ENCODE measurements around the gene HHEX.
A peak's percentile ranks its signal among the peaks of the same experiment; 100 is the strongest.

HHEX gene

DNA sequence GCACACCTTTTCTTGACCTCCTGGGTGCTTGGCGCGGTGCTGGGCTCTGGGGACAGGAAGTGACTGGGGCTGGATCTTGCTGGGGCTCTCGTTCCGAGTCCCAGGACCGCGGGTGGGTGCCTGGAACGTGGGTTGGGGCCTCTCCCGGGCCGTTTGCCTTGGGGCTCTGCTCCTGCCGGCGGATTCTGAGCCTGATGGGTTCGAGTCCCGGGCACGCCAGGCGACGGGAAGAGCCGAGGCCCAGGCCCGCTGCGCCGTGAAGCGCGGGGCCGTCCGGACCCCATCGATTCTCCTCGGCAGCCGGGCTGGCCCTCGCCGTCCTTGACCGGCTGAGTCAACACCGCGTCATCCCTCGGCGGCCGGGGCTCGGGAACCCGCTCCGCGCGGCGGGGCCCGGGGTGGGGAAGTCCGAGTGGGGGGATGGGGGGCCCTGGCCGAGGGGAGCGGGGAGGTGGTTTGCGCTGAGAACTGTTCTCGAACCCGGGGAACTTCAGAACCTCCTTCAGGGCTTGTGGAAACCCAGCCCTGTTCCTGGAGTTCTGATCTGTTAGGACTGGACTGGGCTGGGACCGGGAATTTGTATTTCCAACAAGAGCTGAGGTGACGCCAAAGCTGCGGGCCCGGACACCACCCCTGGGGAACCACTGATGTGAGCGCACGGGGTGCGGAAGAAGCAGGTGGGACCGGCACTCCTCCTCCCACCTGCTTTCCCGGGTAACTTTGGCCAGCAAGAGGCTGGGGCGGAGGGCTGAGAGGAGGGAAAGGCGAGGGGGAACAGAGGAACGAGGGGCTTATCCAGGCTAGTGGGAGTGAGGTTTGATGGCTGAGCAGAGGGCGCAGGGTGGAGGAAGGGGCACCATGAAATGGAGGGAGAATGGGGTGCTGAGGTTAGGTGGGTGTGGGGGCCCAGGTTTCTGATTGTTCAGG, 6.2 kb downstream of the HHEX start:
- DNase-seq, result no peak

- no peak for DNase-seq
Observed at GRCh38 chr10:92696606-92697383, 7.0 kb downstream of the HHEX start.

- DNase-seq, result peak; percentile 11
Observed at GRCh38 chr10:92697663-92698511, 8.1 kb downstream of the HHEX start.

DNA sequence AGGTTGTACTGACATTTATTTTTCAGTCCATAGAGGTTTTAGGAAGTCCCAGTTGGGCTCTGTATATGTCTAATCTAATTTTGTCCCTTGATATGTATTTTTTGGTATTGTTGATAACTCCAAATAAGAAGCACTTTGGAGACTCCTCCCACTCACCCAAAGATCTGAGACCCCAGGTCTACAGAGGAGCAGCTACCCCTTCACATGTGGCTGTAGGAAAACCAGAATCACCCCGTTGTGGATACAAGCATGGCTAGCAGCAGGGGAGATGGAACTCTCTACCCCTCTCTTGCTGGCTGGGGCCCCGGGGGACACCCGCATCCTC, 9.4 kb downstream of the HHEX start:
- no peak for DNase-seq

DNA sequence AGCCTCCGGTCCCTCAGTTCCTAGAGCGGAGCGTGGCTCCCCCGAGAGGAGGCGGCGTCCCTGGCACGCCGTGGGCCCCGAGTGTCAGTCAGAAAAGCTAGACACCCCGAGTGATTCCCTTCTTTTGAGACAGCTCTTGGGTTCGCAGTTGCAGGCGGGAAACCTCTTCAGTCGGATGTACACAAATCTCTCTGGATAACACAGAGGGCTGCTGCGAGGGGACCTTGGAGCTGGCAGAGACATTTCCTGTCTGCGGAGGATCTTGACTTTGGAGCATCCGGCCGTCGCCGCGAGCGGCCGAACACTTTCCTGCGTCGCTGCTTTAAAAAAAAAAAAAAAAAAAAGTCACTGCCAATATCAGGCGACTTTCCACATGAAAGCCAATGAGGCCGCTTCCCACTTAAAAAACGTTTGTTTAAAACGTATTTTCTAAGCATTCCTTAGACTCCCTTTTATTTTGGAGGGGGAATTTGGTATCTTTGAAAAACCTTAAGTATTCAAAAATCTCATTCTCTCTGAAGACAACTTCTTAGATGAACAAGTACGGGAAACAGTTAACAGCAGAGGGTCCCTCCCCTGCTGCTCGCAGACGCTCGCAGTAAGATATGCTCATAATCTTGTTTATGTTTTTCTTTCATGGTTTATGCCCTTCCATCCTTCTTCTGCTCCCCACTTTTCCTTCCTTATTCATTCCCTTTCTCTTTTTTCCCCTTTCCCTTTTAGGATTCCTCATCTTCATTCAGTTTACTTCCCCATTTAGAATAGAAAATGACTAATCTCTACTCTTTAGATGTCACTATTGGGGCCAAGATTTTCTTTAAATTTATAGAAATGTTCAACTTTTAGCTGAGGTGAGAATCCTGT, 10.0 kb downstream of the HHEX start:
- peak; percentile 30 for DNase-seq

DNA sequence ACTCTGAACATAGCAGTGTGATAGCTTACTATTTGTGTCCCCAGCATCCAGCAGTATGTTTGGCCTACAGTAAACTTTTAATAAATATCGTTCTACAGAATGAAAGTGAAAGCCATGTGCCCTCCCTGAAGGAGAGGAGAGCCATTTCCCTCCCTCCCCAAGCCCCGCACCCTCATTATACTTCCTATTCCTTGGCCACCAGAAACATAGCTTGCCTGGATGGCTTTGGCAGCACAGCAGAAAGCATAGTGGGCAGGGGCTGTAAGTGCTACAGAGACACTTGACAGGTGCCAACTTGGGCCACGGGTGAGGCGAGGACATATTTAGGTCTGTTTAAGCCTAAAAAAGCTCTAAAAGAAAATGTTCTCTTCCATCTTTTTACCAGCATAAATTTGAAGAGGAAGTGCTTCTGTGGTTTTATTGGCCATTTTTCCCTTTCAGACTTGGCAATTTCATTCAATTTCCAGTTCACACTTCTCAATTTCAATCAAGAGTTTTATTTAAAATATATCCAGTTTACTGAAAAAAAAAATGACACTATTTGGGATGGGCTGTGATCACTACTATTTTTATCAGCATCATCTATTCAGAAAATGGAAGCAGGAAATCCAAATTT, 12.7 kb downstream of the HHEX start:
- DNase-seq, result no peak

GRCh38 chr10:92712016-92712889, 22.5 kb downstream of the HHEX start:
- no peak for DNase-seq

DNA sequence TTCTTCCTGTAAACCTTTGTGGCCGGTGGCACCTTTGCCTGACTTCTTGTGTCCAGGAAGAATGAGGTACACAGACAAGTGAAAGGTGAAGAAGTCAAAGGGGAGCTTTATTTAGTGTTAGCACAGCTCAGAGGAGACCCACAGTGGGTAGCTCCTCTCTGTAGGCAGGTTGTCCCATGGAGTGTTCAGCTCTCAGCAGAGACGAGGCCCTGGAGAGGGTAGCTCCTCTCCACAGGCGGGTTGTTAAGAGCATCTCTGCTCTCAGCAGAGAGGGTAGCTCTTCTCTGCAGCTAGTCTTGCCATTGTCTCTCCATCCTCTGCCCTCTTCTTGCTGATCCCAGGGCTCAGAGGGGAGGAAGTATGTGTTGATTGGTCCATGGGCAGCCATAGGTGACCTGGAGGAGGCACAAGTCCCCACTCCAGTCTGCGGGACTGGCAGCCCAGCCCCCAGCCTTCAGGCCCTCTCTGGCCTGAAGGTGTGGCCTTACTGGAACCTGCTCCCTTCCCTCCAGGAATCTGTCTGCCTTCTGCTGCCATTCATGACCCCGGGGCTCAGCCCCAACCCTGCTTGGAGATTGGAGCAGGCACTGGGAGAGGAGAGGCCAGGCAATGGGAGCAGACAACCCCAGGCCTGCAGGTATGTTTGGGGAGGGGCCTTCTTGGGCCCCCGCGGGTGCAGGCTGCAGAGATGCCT, 24.5 kb downstream of the HHEX start:
- DNase-seq, result no peak

DNA sequence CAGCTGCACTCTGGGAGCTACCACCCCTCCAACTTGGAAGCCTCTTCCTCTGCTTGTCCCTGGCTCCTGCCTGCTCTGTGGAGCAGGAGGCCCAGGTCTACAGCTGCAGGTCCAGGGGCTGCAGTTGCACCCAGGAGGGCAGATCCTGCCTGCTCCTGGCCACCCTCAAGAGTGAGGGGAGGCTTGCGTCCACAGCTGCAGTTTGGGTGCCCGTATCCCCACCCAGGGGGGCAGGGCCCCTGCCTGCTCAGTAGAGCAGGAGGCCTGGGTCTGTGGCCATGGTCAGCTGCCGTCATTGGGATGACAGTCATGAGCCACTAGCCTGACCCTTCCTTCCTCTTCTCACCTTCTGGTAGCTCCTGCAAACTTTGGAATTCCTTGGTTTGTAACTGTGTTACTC, 25.1 kb downstream of the HHEX start:
- DNase-seq, result no peak

DNA sequence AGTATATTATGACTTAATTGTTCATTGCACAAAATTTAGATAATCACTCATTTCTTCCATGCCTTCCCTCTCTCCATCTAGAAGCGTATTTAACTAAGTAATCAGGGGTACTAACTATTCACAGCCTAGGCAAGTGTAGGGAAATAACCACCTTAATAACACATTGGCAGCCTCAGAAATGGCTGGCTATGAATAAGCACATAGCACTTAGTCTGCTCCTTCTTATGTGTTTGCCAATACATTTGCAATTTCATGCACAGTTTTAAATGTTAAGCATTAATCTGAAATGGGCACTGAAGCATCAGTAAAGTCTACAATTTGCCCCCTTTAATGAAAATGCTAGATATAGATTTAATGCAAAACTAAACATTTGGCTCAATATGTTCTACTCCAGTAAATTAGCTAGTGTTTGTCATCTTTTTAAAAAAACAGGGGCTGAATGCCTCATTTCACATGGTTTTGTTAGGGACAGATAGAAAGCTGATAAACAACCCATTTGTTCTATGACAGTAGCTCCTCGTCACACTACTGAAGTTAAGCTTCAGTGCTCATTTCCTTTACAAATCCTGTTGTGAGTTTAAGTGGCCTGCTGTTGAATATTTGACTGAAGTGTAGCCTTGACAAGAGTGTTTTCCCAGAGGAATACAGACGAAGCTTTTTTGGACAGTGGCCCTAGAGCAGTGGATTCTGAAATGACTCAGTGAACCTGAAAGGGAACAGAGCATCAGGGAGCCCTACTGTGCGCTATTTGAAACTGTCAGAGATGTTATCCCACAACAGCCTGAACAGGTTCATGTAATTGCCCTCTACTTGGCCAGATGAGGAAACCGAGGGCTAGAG, 30.5 kb downstream of the HHEX start:
- no peak for DNase-seq

GRCh38 chr10:92720831-92721165, 31.0 kb downstream of the HHEX start:
- no peak for DNase-seq

GRCh38 chr10:92722349-92722748, 32.6 kb downstream of the HHEX start:
- DNase-seq, result no peak

DNA sequence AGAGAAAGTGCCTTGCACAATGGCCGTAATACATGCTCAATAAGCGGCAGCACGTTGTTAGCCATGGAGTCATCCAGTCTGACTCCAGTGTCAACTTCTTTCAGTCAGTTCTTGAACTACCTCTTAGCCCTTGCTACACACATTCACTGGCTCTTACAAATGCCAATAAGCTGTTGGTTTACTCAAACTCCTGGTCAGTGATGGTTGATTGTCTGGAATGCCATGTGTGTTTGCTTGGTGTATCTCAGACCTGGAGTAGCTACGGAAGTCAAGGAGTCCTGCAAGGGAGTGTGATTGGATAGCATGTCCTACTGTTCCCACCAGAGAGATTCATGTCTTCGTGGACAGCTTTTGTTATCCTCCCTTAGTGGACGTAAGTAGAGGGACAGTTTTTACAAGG, 37.4 kb downstream of the HHEX start:
- DNase-seq, result no peak

- DNase-seq, result no peak
Observed at GRCh38 chr10:92727550-92727949, 37.8 kb downstream of the HHEX start.

GRCh38 chr10:92729886-92730285, 40.1 kb downstream of the HHEX start:
- DNase-seq, result no peak

- no peak for DNase-seq
Observed at GRCh38 chr10:92732958-92733357, 43.2 kb downstream of the HHEX start.

GRCh38 chr10:92734301-92734700, 44.5 kb downstream of the HHEX start:
- DNase-seq, result no peak

- DNase-seq, result no peak
Observed at GRCh38 chr10:92735938-92736337, 46.2 kb downstream of the HHEX start.

GRCh38 chr10:92737484-92737883, 47.7 kb downstream of the HHEX start:
- DNase-seq, result no peak
